DOHH2 (cell line): Measurements from ENCODE around the gene ELK3.

ENCODE experiments used
- H3F3A ChIP-seq: fragments of 200-600 bp; sonication (generic), shearing (Covaris generic); 2 replicates; pipeline ENCODE4 v1.6.0; 2016; ENCODE audit warnings: antibody characterized with exemption, mild to moderate bottlenecking; ENCODE audit not compliant: control insufficient read depth, insufficient read depth
- H3K27ac ChIP-seq: fragments of 200-600 bp; sonication (generic); 2 replicates; pipeline ENCODE4 v1.5.1; 2014; ENCODE audit warnings: low read depth, mild to moderate bottlenecking, low read length, moderate library complexity
- H3K27me3 ChIP-seq: fragments of 200-600 bp; sonication (generic); 2 replicates; pipeline ENCODE4 v1.6.1; 2014; ENCODE audit warnings: mild to moderate bottlenecking, low read length, mixed read lengths; ENCODE audit not compliant: control insufficient read depth
- H3K36me3 ChIP-seq: fragments of 200-600 bp; sonication (generic); 2 replicates; pipeline ENCODE4 v1.6.1; 2014; ENCODE audit warnings: mild to moderate bottlenecking, low read length, moderate library complexity, mixed read lengths; ENCODE audit not compliant: control insufficient read depth
- H3K4me1 ChIP-seq: fragments of 200-600 bp; sonication (generic); 2 replicates; pipeline ENCODE4 v1.6.1; 2014; ENCODE audit warnings: mild to moderate bottlenecking, low read length, mixed read lengths; ENCODE audit not compliant: control insufficient read depth
- H3K4me2 ChIP-seq: fragments of 200-600 bp; sonication (generic); 2 replicates; pipeline ENCODE4 v1.6.0; 2014; ENCODE audit warnings: mild to moderate bottlenecking, low read length, moderate library complexity
- H3K4me3 ChIP-seq: fragments of 200-600 bp; sonication (generic); 2 replicates; pipeline ENCODE4 v1.5.1; 2014; ENCODE audit warnings: mild to moderate bottlenecking, low read length, mixed read lengths
- H3K79me2 ChIP-seq: fragments of 200-600 bp; sonication (generic); 2 replicates; pipeline ENCODE4 v1.6.1; 2014; ENCODE audit warnings: mild to moderate bottlenecking, low read length, mixed read lengths; ENCODE audit not compliant: control insufficient read depth
- H3K9me2 ChIP-seq: fragments of 200-600 bp; sonication (generic); replicated peaks from 2 replicates; pipeline ENCODE4 v1.6.1; 2014; ENCODE audit warnings: mild to moderate bottlenecking, low read length, mixed read lengths; ENCODE audit not compliant: control insufficient read depth
- H3K9me3 ChIP-seq: fragments of 200-600 bp; sonication (generic); 2 replicates; pipeline ENCODE4 v1.6.1; 2014; ENCODE audit warnings: antibody characterized with exemption, low read length, mixed read lengths; ENCODE audit not compliant: control insufficient read depth, insufficient read depth
- H4K20me1 ChIP-seq: fragments of 200-600 bp; sonication (generic); 2 replicates; pipeline ENCODE4 v1.6.0; 2014; ENCODE audit warnings: low read depth, mild to moderate bottlenecking, antibody characterized with exemption, low read length, moderate library complexity; ENCODE audit not compliant: control insufficient read depth, insufficient read depth
- CTCF ChIP-seq: fragments of 200-600 bp; sonication (generic); IDR thresholded peaks from one replicate; pipeline ENCODE4 v1.5.1; 2014; ENCODE audit warnings: antibody characterized with exemption, mild to moderate bottlenecking, low read depth, low read length; ENCODE audit not compliant: poor library complexity, severe bottlenecking
- EZH2phosphoT487 ChIP-seq: fragments of 200-600 bp; sonication (generic); IDR thresholded peaks from 2 replicates; pipeline ENCODE4 v1.6.1; 2017; ENCODE audit warnings: borderline replicate concordance, mild to moderate bottlenecking, antibody characterized with exemption, low read length, moderate library complexity, mixed read lengths

Gene ELK3

GRCh38 chr12:96266238-96266637 lies 72.1 kb downstream of the ELK3 start:
- H3K27ac ChIP-seq, result no peak overlapping the region
- H3K9me2 ChIP-seq, result no peaks in the 10 kb centered on the region
- no peaks in the 10 kb centered on the region for H3F3A ChIP-seq
- H4K20me1 ChIP-seq, result no peaks in the 10 kb centered on the region
- no peak overlapping the region for H3K4me2 ChIP-seq
- peaks cover 52% of the 10 kb centered on the region for H3K36me3 ChIP-seq
- no peaks in the 10 kb centered on the region for H3K79me2 ChIP-seq
- no peaks in the 10 kb centered on the region for H3K9me3 ChIP-seq
- no peak overlapping the region for H3K4me3 ChIP-seq
- TF ChIP-seq CTCF, result no peak
- TF ChIP-seq EZH2phosphoT487, result no peak
- no peaks in the 10 kb centered on the region for H3K4me1 ChIP-seq
- no peaks in the 10 kb centered on the region for H3K27me3 ChIP-seq

- no peak for TF ChIP-seq CTCF
- TF ChIP-seq EZH2phosphoT487, result no peak
- Histone ChIP-seq H3K36me3 (peaks cover 57% of the 10 kb centered on the region), H3K27me3 (no peaks in the 10 kb centered on the region), H3K4me2 (no peak overlapping the region), H3K27ac (no peak overlapping the region), H3K9me2 (no peaks in the 10 kb centered on the region), H3K79me2 (no peaks in the 10 kb centered on the region), H3F3A (no peaks in the 10 kb centered on the region), H3K9me3 (no peaks in the 10 kb centered on the region), H3K4me3 (no peak overlapping the region), H3K4me1 (no peaks in the 10 kb centered on the region), H4K20me1 (no peaks in the 10 kb centered on the region)
Measured at GRCh38 chr12:96271469-96272199, 77.5 kb downstream of the ELK3 start.

GRCh38 chr12:96274331-96274730 lies 80.2 kb downstream of the ELK3 start:
- TF ChIP-seq CTCF, result no peak
- TF ChIP-seq EZH2phosphoT487, result no peak
- Histone ChIP-seq H3K36me3 (peaks cover 57% of the 10 kb centered on the region), H3K9me3 (no peaks in the 10 kb centered on the region), H3K9me2 (no peaks in the 10 kb centered on the region), H3K79me2 (no peaks in the 10 kb centered on the region), H3K27ac (no peak overlapping the region), H3K4me3 (no peak overlapping the region), H3F3A (no peaks in the 10 kb centered on the region), H3K27me3 (no peaks in the 10 kb centered on the region), H3K4me2 (no peak overlapping the region), H3K4me1 (no peaks in the 10 kb centered on the region), H4K20me1 (no peaks in the 10 kb centered on the region)

- Histone ChIP-seq H3K36me3 (peaks cover 80% of the 10 kb centered on the region), H3K27me3 (no peaks in the 10 kb centered on the region), H3K4me1 (no peaks in the 10 kb centered on the region), H3K79me2 (no peaks in the 10 kb centered on the region), H4K20me1 (no peaks in the 10 kb centered on the region), H3K4me3 (no peak overlapping the region), H3F3A (peaks cover 4% of the 10 kb centered on the region; the same call in 1 of the 2 replicates), H3K4me2 (no peak overlapping the region), H3K27ac (no peak overlapping the region), H3K9me2 (no peaks in the 10 kb centered on the region), H3K9me3 (no peaks in the 10 kb centered on the region)
- no peak for TF ChIP-seq CTCF
- no peak for TF ChIP-seq EZH2phosphoT487
Measured at GRCh38 chr12:96285158-96285557, 91.0 kb downstream of the ELK3 start.
